ENCODE measurements around the gene RNF214.
"Not testable (repeated sequence)": the region's sequence is repeated elsewhere in the genome, so short reads cannot be mapped to it uniquely, and the experiment has no call there.

The RNF214 gene

GRCh38 chr11:117232092-117232878 lies at the start of gene RNF214:
Gene RNF214 (plus strand): TSS chr11:117232671. CDS start chr11:117234273, 1,602 bp downstream.
- DNase-seq = peak; percentile 60 to 90 (median 70)

- not testable (repeated sequence) for DNase-seq
These were observed 49.3 kb upstream of the RNF214 start for GRCh38 chr11:117183178-117183577.

- no peak for DNase-seq
These were observed 48.6 kb upstream of the RNF214 start for GRCh38 chr11:117183724-117184349.

GRCh38 chr11:117185736-117186430 lies 46.6 kb upstream of the RNF214 start:
- DNase-seq = no peak

GRCh38 chr11:117186431-117186761 lies 46.1 kb upstream of the RNF214 start:
- no peak for DNase-seq

GRCh38 chr11:117187007-117187406 lies 45.5 kb upstream of the RNF214 start:
- DNase-seq = no peak

- DNase-seq = no peak
These were observed 45.1 kb upstream of the RNF214 start for GRCh38 chr11:117187428-117187798.

- no peak for DNase-seq
These were observed 44.5 kb upstream of the RNF214 start for GRCh38 chr11:117187799-117188481.

GRCh38 chr11:117188620-117189081 lies 43.8 kb upstream of the RNF214 start:
- DNase-seq = no peak

GRCh38 chr11:117189191-117189940 lies 43.1 kb upstream of the RNF214 start:
- no peak for DNase-seq

- DNase-seq = no peak
These were observed 42.4 kb upstream of the RNF214 start for GRCh38 chr11:117189941-117190544.

- DNase-seq = no peak
These were observed 40.6 kb upstream of the RNF214 start for GRCh38 chr11:117191680-117192400.

- DNase-seq = no peak
These were observed 40.0 kb upstream of the RNF214 start for GRCh38 chr11:117192401-117192875.

GRCh38 chr11:117193130-117194020 lies 39.1 kb upstream of the RNF214 start:
- no peak for DNase-seq

GRCh38 chr11:117194267-117194666 lies 38.2 kb upstream of the RNF214 start:
- no peak for DNase-seq

- no peak for DNase-seq
These were observed 37.2 kb upstream of the RNF214 start for GRCh38 chr11:117195258-117195657.

GRCh38 chr11:117195761-117196160 lies 36.7 kb upstream of the RNF214 start:
- DNase-seq = no peak

- DNase-seq = no peak
These were observed 35.5 kb upstream of the RNF214 start for GRCh38 chr11:117197006-117197405.

- no peak for DNase-seq
These were observed 34.7 kb upstream of the RNF214 start for GRCh38 chr11:117197516-117198456.

All from stimulated activated naive CD4-positive, alpha-beta T cell (primary cell).